WTC11 (cell line): ENCODE measurements around the gene STK17A.

Experiments
- AFF4 ChIP-seq: sonication (generic); formaldehyde crosslinking; IDR thresholded peaks from 2 replicates; pipeline ENCODE4 v1.8.1; 2023; ENCODE audit warnings: mild to moderate bottlenecking, missing genetic modification reagents, borderline replicate concordance
- ATF3 ChIP-seq: sonication (generic); formaldehyde crosslinking; conservative IDR thresholded peaks from 2 replicates; pipeline ENCODE4 v1.8.1; 2022; ENCODE audit warnings: mild to moderate bottlenecking, missing genetic modification reagents
- CREM ChIP-seq: sonication (generic); formaldehyde crosslinking; IDR thresholded peaks from 2 replicates; pipeline ENCODE4 v1.8.1; 2022; ENCODE audit warnings: mild to moderate bottlenecking, missing genetic modification reagents, moderate library complexity
- CTCF ChIP-seq: fragments of 200-600 bp; IDR thresholded peaks from 2 replicates; pipeline ENCODE4 v1.8.0; 2022; ENCODE audit warnings: antibody characterized with exemption
- ELF4 ChIP-seq: sonication (generic); formaldehyde crosslinking; IDR thresholded peaks from 2 replicates; pipeline ENCODE4 v1.8.1; 2022; ENCODE audit warnings: low read depth, mild to moderate bottlenecking, moderate library complexity, missing genetic modification reagents
- FOXP1 ChIP-seq: sonication (generic); formaldehyde crosslinking; IDR thresholded peaks from 2 replicates; pipeline ENCODE4 v1.8.0; 2022; ENCODE audit warnings: missing genetic modification reagents, mild to moderate bottlenecking, moderate library complexity, borderline replicate concordance
- FOXP4 ChIP-seq: sonication (generic); formaldehyde crosslinking; IDR thresholded peaks from 2 replicates; pipeline ENCODE4 v1.8.0; 2022; ENCODE audit warnings: mild to moderate bottlenecking, missing genetic modification reagents
- JUN ChIP-seq: sonication (generic); formaldehyde crosslinking; IDR thresholded peaks from 2 replicates; pipeline ENCODE4 v1.8.0; 2023; ENCODE audit warnings: mild to moderate bottlenecking, missing genetic modification reagents
- MAX ChIP-seq: sonication (generic); formaldehyde crosslinking; IDR thresholded peaks from 2 replicates; pipeline ENCODE4 v1.8.0; 2022; ENCODE audit warnings: mild to moderate bottlenecking, missing genetic modification reagents
- PRDM15 ChIP-seq: sonication (generic); formaldehyde crosslinking; IDR thresholded peaks from 2 replicates; pipeline ENCODE4 v1.8.0; 2022; ENCODE audit warnings: missing genetic modification reagents
- RORB ChIP-seq: fragments of 250-450 bp; sonication (Bioruptor Pico); IDR thresholded peaks from 2 replicates; pipeline ENCODE4 v1.9.0; 2021; ENCODE audit warnings: mild to moderate bottlenecking
- TEAD4 ChIP-seq: sonication (generic); formaldehyde crosslinking; IDR thresholded peaks from 2 replicates; pipeline ENCODE4 v1.8.0; 2022; ENCODE audit warnings: mild to moderate bottlenecking, missing genetic modification reagents
- ZNF121 ChIP-seq: sonication (generic); formaldehyde crosslinking; IDR thresholded peaks from 2 replicates; pipeline ENCODE4 v1.8.0; 2023; ENCODE audit warnings: missing genetic modification reagents
- ZNF263 ChIP-seq: sonication (generic); formaldehyde crosslinking; IDR thresholded peaks from 2 replicates; pipeline ENCODE4 v1.8.1; 2022; ENCODE audit warnings: low read depth, mild to moderate bottlenecking, moderate library complexity, missing genetic modification reagents

- TF ChIP-seq ELF4 = no peak
- TF ChIP-seq CTCF = no peak
- no peak for TF ChIP-seq MAX (CRISPR knock-in tag)
- no peak for TF ChIP-seq FOXP1 (CRISPR knock-in tag)
- TF ChIP-seq PRDM15 = no peak
- no peak for TF ChIP-seq ZNF121 (CRISPR knock-in tag)
- TF ChIP-seq FOXP4 (CRISPR knock-in tag) = no peak
- TF ChIP-seq TEAD4 (CRISPR knock-in tag) = no peak
- TF ChIP-seq JUN (CRISPR knock-in tag) = no peak
- TF ChIP-seq AFF4 (CRISPR knock-in tag) = no peak
- no peak for TF ChIP-seq RORB
- no peak for TF ChIP-seq ZNF263
- TF ChIP-seq CREM (CRISPR knock-in tag) = no peak
- TF ChIP-seq ATF3 (CRISPR knock-in tag) = no peak
These were observed 46.9 kb upstream of the STK17A start for GRCh38 chr7:43535810-43536585.
